Measurements from ENCODE around the gene SPEF2. TPM values are rescaled to one million over a fixed set of nuclear protein-coding genes. Genes with fewer than 3 reads are reported as not detected.

Gene SPEF2
- total RNA-seq, 2 donors from 2014 or later, result 1.9 to 16.2 TPM

DNA sequence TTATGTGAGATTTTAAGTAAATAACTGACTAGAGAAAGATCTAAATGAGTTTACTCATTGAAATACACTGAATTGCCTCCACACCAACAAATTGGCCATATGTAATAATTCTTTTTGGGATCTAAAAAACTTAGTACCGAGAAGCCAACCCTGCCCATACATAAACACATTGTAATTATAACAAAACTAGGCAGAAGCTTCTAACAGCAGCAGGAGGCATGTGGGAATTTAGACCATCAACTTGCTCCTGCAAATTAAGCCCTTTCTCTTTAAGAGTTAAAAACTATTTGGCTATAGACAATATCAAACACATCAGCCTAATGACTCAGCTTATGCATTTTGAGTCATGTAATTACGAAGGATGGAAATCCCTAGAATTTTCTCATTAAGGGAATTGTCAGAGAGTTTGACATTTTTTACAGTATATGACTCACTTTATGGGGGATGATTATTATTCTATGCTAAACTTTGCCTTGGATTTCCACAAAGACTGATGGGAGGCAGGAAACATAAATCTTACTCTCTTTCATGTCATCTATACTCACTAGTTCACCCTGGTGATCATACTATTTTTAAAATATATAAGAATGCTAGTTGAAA is 240.0 kb downstream of the SPEF2 start:
- DNase-seq (ENCODE audit: low spot score), result no peak
- Histone ChIP-seq H3K36me3 (no peaks in the 10 kb centered on the region), H3K4me3 (peak overlapping the region; percentile 25), H3K27me3 (replicated peaks; ENCODE audit: insufficient read depth) (no peaks in the 10 kb centered on the region), H3K4me1 (ENCODE audit: control insufficient read depth in 1 of 2, low read depth in 2 of 2) (no peaks in the 10 kb centered on the region), H3K27ac (no peak overlapping the region), H3K9me3 (no peaks in the 10 kb centered on the region)
- ATAC-seq (ENCODE audit: insufficient number of reproducible peaks, low FRiP score, low read depth), result no peak
- TF ChIP-seq, protein P1, sequence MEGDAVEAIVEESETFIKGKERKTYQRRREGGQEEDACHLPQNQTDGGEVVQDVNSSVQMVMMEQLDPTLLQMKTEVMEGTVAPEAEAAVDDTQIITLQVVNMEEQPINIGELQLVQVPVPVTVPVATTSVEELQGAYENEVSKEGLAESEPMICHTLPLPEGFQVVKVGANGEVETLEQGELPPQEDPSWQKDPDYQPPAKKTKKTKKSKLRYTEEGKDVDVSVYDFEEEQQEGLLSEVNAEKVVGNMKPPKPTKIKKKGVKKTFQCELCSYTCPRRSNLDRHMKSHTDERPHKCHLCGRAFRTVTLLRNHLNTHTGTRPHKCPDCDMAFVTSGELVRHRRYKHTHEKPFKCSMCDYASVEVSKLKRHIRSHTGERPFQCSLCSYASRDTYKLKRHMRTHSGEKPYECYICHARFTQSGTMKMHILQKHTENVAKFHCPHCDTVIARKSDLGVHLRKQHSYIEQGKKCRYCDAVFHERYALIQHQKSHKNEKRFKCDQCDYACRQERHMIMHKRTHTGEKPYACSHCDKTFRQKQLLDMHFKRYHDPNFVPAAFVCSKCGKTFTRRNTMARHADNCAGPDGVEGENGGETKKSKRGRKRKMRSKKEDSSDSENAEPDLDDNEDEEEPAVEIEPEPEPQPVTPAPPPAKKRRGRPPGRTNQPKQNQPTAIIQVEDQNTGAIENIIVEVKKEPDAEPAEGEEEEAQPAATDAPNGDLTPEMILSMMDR (IDR thresholded peaks at IDR 0.05), result no peak

DNA sequence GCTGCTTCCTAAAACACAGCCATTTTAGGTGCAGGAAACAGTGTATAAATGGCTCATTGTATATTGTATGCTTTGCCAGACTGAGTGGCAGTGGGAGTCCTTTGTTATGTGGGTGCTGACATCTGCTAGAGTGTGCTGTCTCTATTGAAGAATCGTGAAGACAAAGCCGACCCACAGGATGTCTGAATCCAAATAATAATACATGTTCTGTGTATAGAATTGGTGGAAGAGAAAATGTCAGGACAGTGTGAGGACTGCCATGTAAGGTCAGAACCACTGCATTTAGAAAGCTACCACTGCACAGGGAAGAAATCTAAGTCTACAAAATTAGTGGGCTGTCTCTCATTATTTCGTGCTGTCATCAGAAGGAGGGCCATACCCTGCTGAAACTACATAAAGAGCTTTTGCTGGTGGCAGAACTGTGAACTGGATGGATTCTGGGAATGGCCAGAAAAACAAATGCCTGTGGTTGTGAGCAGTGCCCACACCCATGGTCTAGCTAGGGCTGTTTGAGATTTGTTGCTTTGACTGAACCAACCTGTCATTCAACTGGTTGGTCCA is 241.5 kb downstream of the SPEF2 start:
- no peak for ATAC-seq (ENCODE audit: insufficient number of reproducible peaks, low FRiP score, low read depth)
- Histone ChIP-seq H3K27me3 (replicated peaks; ENCODE audit: insufficient read depth) (no peaks in the 10 kb centered on the region), H3K27ac (no peak overlapping the region), H3K9me3 (no peaks in the 10 kb centered on the region), H3K4me3 (peak overlapping the region; percentile 26), H3K36me3 (no peaks in the 10 kb centered on the region), H3K4me1 (ENCODE audit: control insufficient read depth in 1 of 2, low read depth in 2 of 2) (no peaks in the 10 kb centered on the region)
- no peak for DNase-seq (ENCODE audit: low spot score)
- TF ChIP-seq, protein P1 (IDR thresholded peaks at IDR 0.05), result no peak

DNA sequence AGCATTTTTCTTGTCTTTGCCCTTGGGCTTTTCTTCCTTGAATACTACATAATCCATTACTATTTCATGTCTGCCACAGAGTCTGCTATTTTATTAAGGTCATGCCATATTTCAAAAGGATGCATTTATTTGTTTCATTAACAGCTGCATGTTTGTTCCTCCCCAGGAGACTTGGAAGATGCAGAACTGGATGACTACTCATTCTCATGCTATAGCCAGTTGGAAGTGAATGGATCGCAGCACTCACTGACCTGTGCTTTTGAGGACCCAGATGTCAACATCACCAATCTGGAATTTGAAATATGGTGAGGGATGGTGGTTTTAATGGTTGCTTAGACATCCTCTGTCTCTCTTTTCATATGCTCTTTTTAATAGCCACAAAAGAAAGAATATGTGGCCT is 243.0 kb downstream of the SPEF2 start:
- Histone ChIP-seq H3K4me3 (no peak overlapping the region), H3K27me3 (replicated peaks; ENCODE audit: insufficient read depth) (no peaks in the 10 kb centered on the region), H3K36me3 (no peaks in the 10 kb centered on the region), H3K27ac (no peak overlapping the region), H3K9me3 (no peaks in the 10 kb centered on the region), H3K4me1 (ENCODE audit: control insufficient read depth in 1 of 2, low read depth in 2 of 2) (no peaks in the 10 kb centered on the region)
- ATAC-seq (ENCODE audit: insufficient number of reproducible peaks, low FRiP score, low read depth) (no peak), DNase-seq (ENCODE audit: low spot score) (no peak)
- TF ChIP-seq, protein P1 (IDR thresholded peaks at IDR 0.05), result no peak

DNA sequence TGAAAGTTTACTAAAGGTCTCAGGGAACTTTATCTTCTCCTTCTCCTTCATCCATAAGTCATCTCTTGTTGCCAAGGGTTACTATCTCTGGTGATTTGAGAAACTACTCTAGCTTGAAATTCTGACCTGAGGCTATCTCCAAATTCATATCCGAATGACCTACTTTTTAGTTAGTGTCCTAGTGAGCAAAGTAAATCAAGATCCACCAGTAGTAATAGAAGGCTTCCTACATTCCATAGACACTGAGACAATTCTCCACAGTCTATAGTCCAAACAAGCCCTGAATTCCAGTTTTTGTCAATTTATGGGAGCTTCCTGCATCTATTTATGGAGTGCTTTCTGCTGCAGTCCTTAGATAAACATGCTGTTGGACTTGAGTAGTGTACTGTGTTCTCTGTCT is 244.1 kb downstream of the SPEF2 start:
- DNase-seq (ENCODE audit: low spot score) (no peak), ATAC-seq (ENCODE audit: insufficient number of reproducible peaks, low FRiP score, low read depth) (no peak)
- Histone ChIP-seq H3K4me3 (no peak overlapping the region), H3K9me3 (no peaks in the 10 kb centered on the region), H3K27me3 (replicated peaks; ENCODE audit: insufficient read depth) (no peaks in the 10 kb centered on the region), H3K27ac (no peak overlapping the region), H3K36me3 (no peaks in the 10 kb centered on the region), H3K4me1 (ENCODE audit: control insufficient read depth in 1 of 2, low read depth in 2 of 2) (no peaks in the 10 kb centered on the region)
- TF ChIP-seq, protein P1 (IDR thresholded peaks at IDR 0.05), result no peak

DNA sequence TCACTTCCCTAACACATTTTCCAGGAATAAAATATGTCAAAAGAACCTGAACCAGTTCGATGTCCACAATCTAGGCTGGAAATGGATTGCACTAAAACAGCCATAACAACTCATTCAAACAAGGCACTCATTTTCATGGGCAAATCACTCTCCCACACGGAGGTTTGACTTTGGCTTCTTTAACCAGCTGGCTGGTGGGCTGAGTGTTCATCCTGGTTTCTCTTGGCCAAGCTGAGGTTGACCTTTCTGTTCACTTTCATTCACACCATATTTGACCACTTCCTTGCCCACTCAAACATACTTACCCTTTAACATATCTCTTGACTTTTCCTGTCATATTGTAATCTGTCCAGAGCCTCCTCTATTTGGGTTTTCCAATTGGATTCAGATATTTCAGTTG is 244.5 kb downstream of the SPEF2 start:
- no peaks in the 10 kb centered on the region for H3K27me3 ChIP-seq (replicated peaks; ENCODE audit: insufficient read depth)
- no peak overlapping the region for H3K4me3 ChIP-seq
- no peak for ATAC-seq (ENCODE audit: insufficient number of reproducible peaks, low FRiP score, low read depth)
- DNase-seq (ENCODE audit: low spot score), result no peak
- no peaks in the 10 kb centered on the region for H3K36me3 ChIP-seq
- H3K27ac ChIP-seq, result no peak overlapping the region
- H3K9me3 ChIP-seq, result no peaks in the 10 kb centered on the region
- H3K4me1 ChIP-seq (ENCODE audit: control insufficient read depth in 1 of 2, low read depth in 2 of 2), result no peaks in the 10 kb centered on the region
- TF ChIP-seq, protein P1 (IDR thresholded peaks at IDR 0.05), result no peak

Measured in thoracic aorta (tissue), 2 donors.